Measurements from ENCODE around the gene KLHL13.
"Not testable (repeated sequence)": the region's sequence is repeated elsewhere in the genome, so short reads cannot be mapped to it uniquely, and the experiment has no call there.

KLHL13 gene

GRCh38 chrX:117992192-117992723 is 124.4 kb downstream of the KLHL13 start:
- no peak for DNase-seq (ENCODE audit: low spot score)

GRCh38 chrX:117990438-117990837 is 126.2 kb downstream of the KLHL13 start:
- no peak for DNase-seq (ENCODE audit: low spot score)

- no peak for DNase-seq (ENCODE audit: low spot score)
Measured at GRCh38 chrX:117989512-117989911, 127.1 kb downstream of the KLHL13 start.

- DNase-seq (ENCODE audit: low spot score), result no peak
Measured at GRCh38 chrX:117987373-117987772, 129.2 kb downstream of the KLHL13 start.

GRCh38 chrX:117985241-117985640 is 131.4 kb downstream of the KLHL13 start:
- peak; percentile 38 for DNase-seq (ENCODE audit: low spot score)

GRCh38 chrX:117982694-117983392 is 133.8 kb downstream of the KLHL13 start:
- no peak for DNase-seq (ENCODE audit: low spot score)

- DNase-seq (ENCODE audit: low spot score), result no peak
Measured at GRCh38 chrX:117978402-117978801, 138.2 kb downstream of the KLHL13 start.

- no peak for DNase-seq (ENCODE audit: low spot score)
Measured at GRCh38 chrX:117977526-117977925, 139.1 kb downstream of the KLHL13 start.

GRCh38 chrX:117973110-117973807 is 143.4 kb downstream of the KLHL13 start:
- DNase-seq (ENCODE audit: low spot score), result no peak

GRCh38 chrX:117972711-117973109 is 143.9 kb downstream of the KLHL13 start:
- DNase-seq (ENCODE audit: low spot score), result no peak

GRCh38 chrX:117969782-117970181 is 146.8 kb downstream of the KLHL13 start:
- DNase-seq (ENCODE audit: low spot score), result no peak

- no peak for DNase-seq (ENCODE audit: low spot score)
Measured at GRCh38 chrX:117969328-117969727, 147.3 kb downstream of the KLHL13 start.

- DNase-seq (ENCODE audit: low spot score), result no peak
Measured at GRCh38 chrX:117959045-117959444, 157.6 kb downstream of the KLHL13 start.

GRCh38 chrX:117957128-117957527 is 159.5 kb downstream of the KLHL13 start:
- DNase-seq (ENCODE audit: low spot score), result no peak

GRCh38 chrX:117939296-117939695 is 177.3 kb downstream of the KLHL13 start:
- not testable (repeated sequence) for DNase-seq (ENCODE audit: low spot score)

GRCh38 chrX:117936118-117936517 is 180.5 kb downstream of the KLHL13 start:
- no peak for DNase-seq (ENCODE audit: low spot score)

- DNase-seq (ENCODE audit: low spot score), result not testable (repeated sequence)
Measured at GRCh38 chrX:117930116-117930515, 186.5 kb downstream of the KLHL13 start.

GRCh38 chrX:117919755-117920154 is 196.9 kb downstream of the KLHL13 start:
- DNase-seq (ENCODE audit: low spot score), result no peak

- DNase-seq (ENCODE audit: low spot score), result no peak
Measured at GRCh38 chrX:117910216-117910615, 206.4 kb downstream of the KLHL13 start.

- DNase-seq (ENCODE audit: low spot score), result no peak
Measured at GRCh38 chrX:117898226-117898625, 218.4 kb downstream of the KLHL13 start.

GRCh38 chrX:117895418-117895817 is 221.2 kb downstream of the KLHL13 start:
- DNase-seq (ENCODE audit: low spot score), result no peak

GRCh38 chrX:117892469-117892868 is 224.1 kb downstream of the KLHL13 start:
- no peak for DNase-seq (ENCODE audit: low spot score)

GRCh38 chrX:117871796-117872195 is 244.8 kb downstream of the KLHL13 start:
- DNase-seq (ENCODE audit: low spot score), result no peak

Data from RKO (cell line).